GM18520 (cell line): ENCODE results near the gene SORCS1.

Source experiments
- ATAC-seq: cut with Tn5 transposase; IDR thresholded peaks from one replicate; pipeline ENCODE4 v1.9.1; 2021; ENCODE audit not compliant: unreplicated experiment

SORCS1 gene

GRCh38 chr10:106826716-106827115 lies 337.8 kb downstream of the SORCS1 start:
- ATAC-seq, result no peak

- ATAC-seq, result no peak
Measured at GRCh38 chr10:106825576-106826364, 338.7 kb downstream of the SORCS1 start.

- no peak for ATAC-seq
Measured at GRCh38 chr10:106820579-106820978, 343.9 kb downstream of the SORCS1 start.

GRCh38 chr10:106819490-106819889 lies 345.0 kb downstream of the SORCS1 start:
- ATAC-seq, result no peak

DNA sequence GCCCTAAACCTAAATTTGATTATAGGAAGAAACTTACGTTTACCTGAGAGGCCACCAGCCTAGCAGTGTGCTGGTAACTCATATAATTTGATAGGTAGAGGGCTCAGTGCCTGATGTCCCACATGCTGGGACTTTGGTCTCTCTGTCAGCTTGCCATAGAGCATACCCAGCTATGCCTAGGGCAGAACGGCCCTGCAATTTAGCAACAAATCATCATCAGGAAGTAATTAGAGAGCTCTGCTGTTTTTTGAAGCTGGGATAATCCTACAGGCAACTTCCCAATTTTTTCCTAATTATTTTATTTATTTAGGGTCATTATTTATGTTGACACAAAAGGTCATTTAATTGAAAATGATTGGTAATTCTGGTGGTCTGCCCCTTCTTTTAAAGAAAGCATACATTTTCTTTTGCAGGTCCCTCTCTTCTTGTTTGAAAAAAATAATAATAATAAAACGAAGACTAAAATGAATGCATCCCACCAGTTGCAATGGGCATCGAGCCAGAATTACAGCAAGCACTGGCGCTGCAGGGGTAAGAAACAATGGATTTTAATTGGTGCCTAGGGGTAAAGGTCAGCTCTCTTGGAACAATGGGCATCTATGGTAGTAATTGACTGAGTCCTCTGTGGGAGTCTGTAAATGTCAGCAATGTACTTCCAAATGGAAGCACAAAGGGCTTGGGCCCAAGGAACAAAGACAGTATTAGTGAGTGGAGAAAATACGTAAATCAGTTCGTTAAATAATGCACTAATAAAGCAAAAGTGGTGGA lies 348.0 kb downstream of the SORCS1 start:
- no peak for ATAC-seq

DNA sequence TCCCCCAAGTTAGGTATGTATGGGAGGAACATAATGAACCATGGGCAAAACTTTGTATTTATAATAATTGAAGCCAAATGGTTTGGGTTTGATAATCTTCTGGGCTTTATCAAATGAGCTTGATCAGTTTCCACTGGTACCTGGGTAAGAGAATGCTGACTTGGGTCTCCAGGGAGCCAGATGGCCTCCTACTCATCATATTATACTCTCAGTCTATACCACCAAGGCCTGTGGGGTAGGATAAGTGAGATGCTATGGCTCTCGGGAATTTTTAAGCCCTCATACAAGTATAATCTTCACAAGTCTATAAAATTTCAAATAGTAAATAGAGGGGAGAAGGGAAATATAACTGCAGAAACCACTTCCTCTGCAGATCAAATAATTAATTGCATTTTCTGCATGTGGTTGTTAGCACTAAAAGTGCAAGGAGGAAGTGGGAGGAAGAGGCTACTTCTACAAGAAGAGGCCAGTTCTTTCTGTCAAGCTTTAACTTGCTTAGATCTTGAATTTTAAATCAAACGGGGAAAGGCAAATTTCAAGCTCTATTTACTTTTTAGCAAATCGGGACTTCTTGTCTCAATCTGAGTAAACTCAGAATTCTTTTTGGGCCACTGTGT lies 349.0 kb downstream of the SORCS1 start:
- ATAC-seq, result peak; percentile 37

GRCh38 chr10:106804992-106805582 lies 359.4 kb downstream of the SORCS1 start:
- ATAC-seq, result no peak

DNA sequence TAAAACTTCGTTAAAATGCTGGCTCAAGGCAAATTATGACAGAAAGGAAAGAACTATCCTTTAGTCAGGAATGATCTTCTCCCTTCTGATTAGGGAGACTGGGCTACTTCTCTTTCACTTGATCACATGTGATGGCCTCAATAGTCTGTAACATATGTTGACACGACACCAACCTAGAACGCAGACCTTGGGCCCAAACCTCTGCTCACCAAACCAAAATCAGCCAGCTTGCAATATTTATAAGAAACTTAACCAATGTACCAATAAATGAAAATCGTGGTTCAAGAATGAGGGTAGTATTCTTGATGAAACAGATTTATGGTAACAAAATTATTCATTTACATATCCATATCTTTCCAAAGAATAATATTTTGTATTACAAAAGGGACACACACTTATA lies 361.6 kb downstream of the SORCS1 start:
- no peak for ATAC-seq

- no peak for ATAC-seq
Measured at GRCh38 chr10:106799776-106800175, 364.7 kb downstream of the SORCS1 start.

DNA sequence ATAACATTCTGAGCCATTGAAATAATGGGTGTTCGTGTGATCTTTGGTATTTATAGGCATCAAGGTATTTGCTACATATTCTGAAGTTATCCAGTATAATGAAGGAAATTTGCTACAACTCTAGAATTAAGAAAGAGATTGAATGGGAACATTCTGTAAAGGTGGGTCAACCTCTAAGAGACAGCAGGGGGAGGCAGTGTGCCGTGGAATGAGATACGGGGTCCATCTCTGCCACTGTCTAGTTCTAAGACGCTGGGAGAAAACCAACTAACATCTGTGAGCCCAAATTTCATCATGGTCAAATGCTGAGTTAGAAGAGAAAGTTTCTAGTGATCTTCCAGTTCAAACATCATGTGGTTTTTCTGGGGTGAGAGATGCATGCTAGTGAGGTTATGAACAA lies 368.9 kb downstream of the SORCS1 start:
- ATAC-seq, result no peak

- no peak for ATAC-seq
Measured at GRCh38 chr10:106793617-106794016, 370.9 kb downstream of the SORCS1 start.

DNA sequence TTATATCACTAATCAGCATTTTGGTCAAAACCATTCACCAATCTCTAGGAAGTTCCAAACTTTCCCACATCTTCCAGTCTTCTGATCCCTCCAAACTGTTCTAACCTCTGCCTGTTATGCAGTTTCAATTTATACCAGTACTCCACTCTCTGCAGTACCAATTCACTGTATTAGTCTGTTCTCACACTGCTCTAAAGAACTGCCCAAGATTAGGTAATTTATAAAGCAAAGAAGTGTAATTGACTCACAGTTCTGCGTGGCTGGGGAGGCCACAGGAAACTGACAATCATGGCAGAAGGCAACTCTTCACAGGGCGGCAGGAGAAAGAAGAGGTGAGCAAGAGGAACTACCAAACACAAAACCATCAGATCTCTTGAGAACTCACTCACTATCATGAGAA lies 374.9 kb downstream of the SORCS1 start:
- ATAC-seq, result no peak

- no peak for ATAC-seq
Measured at GRCh38 chr10:106788982-106789381, 375.5 kb downstream of the SORCS1 start.

DNA sequence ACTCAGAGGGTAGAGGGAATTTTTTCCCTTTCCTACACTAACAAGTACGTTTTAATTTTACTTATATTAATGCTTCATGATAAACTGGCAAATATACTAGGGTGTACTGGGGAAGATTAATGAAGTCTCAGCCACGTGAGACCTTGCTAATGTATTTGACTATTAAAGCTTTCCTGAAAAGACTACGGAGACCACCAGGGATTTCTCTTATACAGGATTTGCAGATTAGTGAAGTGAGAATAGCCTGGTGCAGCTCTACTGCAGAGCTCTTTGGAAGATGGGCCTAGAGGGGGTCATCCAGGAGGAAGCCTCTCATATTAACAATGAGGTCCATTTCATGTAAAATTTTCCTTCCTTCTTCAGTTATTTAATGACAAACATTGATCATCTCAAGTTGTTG lies 379.0 kb downstream of the SORCS1 start:
- no peak for ATAC-seq

DNA sequence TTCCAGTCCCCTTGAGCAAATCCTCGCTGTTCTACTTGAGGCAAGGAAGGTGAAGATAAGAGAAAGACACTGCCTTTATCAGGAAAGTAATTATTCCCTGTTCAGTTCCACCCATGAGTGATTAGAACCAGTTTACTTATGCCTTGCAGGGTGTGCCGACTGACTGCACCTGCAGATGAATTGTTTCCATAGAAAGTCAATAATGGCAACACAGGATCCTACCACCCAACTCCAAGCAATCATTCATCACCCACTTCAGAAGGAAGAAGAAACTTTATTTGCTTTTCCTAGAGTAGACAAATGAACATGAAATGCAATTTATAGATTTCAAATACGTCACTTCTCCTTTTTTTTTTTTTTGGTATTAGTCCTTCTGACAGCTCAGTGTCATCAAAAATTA lies 383.9 kb downstream of the SORCS1 start:
- no peak for ATAC-seq

GRCh38 chr10:106777841-106778240 lies 386.7 kb downstream of the SORCS1 start:
- no peak for ATAC-seq

DNA sequence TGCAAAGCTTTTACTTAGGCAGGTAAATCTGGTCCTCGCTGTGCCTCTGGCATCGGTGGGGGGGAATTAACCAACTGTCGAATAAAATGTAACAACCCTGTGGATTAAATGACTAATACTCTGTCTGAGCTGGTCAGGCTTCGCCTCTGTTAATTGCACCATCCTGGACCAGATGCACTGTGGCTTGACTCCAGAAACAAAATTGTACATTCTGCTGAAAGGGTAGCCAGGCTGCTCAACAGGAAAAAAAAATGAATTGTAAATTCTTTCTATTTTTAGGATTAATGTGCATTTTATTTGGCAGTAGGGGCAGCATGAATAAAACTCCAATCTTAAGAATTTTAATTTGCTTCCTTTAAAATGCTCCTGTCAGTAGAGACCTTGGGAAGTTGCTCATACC lies 389.4 kb downstream of the SORCS1 start:
- no peak for ATAC-seq

GRCh38 chr10:106772957-106773356 lies 391.5 kb downstream of the SORCS1 start:
- ATAC-seq, result no peak

GRCh38 chr10:106771154-106771553 lies 393.4 kb downstream of the SORCS1 start:
- ATAC-seq, result no peak

- ATAC-seq, result no peak
Measured at GRCh38 chr10:106768204-106768603, 396.3 kb downstream of the SORCS1 start.

GRCh38 chr10:106765928-106766327 lies 398.6 kb downstream of the SORCS1 start:
- ATAC-seq, result no peak
